ENCODE results near the gene PCDHGA10.
"Not testable (repeated sequence)": the region's sequence is repeated elsewhere in the genome, so short reads cannot be mapped to it uniquely, and the experiment has no call there.

The PCDHGA10 gene

DNA sequence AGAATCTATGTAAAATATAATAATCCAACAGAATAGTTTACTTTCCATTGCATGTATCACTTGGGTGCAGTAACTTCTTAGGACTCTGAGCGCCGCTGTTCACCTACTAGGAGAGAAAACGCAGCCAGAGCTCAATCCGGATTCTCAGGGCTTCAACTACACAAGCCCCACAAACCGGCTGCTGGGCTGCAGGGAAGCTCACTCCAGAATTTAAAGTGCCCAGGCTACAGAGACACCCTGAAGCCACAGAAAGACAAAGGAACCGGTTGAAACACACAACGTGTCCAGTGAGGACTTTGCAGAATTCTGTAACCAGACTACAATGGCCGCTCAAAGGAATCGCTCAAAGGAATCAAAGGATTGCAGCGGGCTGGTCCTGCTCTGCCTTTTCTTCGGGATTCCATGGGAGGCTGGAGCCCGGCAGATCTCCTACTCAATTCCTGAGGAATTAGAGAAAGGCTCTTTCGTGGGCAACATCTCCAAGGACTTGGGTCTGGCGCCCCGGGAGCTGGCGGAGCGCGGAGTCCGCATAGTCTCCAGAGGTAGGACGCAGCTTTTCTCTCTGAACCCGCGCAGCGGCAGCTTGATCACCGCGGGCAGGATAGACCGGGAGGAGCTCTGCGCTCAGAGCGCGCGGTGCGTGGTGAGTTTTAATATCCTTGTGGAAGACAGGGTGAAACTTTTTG is at the start of gene PCDHGA10:
Gene PCDHGA10, plus strand, starts transcription at position 134 of the 686 bp plus-strand sequence. Its CDS starts 189 bp downstream, at position 323.
- peak; percentile 1 for DNase-seq

DNA sequence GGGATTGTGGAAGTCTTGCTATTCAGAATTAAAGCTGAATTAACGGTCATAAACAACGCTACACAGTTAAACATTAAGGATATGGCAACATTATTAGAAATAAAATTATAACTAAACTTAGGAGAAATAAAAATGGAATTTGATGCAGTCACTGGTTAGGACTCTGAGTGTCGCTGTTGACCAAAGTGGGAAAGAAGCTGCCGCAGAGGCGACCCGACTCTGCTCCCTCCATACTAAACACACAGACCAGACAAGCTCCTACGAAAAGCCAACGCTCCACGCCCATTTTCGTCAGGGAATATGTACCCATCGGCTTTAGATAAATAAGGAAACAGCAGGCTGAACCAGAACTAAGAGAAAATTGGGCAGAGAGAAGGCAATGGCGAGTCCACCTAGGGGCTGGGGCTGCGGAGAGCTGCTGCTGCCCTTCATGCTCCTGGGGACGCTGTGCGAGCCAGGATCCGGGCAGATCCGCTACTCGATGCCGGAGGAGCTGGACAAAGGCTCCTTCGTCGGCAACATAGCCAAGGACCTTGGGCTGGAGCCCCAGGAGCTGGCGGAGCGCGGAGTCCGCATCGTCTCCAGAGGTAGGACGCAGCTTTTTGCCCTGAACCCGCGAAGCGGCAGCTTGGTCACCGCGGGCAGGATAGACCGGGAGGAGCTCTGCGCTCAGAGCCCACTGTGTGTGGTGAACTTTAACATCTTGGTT is 48.7 kb upstream of the PCDHGA10 start, which contains the start of gene PCDHGA5:
Gene PCDHGA5, plus strand, starts transcription at position 211 of the 709 bp plus-strand sequence. Its CDS starts 169 bp downstream, at position 380.
- no peak for DNase-seq

DNA sequence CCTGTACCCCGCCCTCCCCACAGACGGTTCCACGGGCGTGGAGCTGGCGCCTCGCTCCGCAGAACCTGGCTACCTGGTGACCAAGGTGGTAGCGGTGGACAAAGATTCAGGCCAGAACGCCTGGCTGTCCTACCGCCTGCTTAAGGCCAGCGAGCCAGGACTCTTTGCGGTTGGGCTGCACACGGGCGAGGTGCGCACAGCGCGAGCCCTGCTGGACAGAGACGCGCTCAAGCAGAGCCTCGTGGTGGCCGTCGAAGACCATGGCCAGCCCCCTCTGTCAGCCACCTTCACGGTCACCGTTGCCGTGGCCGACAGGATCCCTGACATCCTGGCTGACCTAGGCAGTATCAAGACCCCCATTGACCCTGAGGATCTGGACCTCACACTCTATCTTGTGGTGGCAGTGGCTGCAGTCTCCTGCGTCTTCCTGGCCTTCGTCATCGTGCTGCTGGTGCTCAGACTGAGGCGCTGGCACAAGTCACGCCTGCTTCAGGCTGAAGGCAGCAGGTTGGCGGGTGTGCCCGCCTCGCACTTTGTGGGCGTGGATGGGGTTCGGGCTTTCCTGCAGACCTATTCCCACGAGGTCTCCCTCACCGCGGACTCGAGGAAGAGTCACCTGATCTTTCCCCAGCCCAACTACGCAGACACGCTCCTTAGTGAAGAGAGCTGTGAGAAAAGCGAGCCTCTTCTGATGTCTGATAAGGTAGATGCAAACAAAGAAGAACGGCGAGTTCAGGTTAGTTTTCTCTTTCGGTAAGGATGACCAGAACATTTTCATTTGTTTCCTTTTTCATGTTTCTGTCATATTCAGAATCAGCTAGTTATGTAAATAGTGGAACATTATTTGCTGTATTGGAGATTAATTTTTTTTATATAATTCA is 46.5 kb upstream of the PCDHGA10 start:
- DNase-seq = no peak

DNA sequence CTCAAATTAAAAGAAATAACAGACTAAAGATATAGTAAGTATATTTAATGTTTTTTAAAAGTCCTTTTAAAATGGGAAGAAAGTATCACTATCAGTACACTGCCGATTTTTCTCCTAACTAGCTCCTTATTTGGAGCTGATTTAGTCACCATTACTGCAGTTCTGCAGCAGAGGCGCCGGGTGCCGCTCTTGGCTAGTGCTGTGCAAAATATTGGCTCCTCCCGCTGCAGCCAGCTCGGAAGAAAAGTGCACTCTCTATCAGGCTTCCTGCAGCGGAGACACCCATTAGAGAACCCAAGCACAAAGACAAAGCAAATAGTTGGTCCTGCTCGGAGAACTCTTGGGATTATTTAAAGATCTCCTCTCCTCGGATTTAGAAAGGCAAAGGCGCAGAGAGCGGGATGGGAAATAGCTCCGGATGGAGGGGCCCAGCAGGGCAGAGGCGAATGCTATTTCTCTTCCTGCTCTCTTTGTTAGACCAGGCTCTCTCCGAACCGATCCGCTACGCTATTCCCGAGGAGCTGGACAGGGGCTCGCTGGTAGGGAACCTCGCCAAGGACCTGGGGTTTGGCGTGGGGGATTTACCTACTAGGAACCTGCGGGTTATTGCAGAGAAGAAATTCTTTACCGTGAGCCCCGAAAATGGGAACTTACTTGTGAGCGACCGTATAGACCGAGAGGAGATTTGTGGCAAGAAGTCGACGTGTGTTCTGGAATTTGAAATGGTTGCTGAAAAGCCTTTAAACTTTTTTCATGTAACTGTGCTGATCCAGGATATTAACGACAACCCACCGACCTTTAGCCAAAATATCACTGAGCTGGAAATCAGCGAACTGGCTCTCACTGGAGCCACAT is 42.6 kb upstream of the PCDHGA10 start, which contains the start of gene PCDHGB3:
Gene PCDHGB3, plus strand, starts transcription at position 249 of the 855 bp plus-strand sequence. Its CDS starts 153 bp downstream, at position 402.
- no peak for DNase-seq

DNA sequence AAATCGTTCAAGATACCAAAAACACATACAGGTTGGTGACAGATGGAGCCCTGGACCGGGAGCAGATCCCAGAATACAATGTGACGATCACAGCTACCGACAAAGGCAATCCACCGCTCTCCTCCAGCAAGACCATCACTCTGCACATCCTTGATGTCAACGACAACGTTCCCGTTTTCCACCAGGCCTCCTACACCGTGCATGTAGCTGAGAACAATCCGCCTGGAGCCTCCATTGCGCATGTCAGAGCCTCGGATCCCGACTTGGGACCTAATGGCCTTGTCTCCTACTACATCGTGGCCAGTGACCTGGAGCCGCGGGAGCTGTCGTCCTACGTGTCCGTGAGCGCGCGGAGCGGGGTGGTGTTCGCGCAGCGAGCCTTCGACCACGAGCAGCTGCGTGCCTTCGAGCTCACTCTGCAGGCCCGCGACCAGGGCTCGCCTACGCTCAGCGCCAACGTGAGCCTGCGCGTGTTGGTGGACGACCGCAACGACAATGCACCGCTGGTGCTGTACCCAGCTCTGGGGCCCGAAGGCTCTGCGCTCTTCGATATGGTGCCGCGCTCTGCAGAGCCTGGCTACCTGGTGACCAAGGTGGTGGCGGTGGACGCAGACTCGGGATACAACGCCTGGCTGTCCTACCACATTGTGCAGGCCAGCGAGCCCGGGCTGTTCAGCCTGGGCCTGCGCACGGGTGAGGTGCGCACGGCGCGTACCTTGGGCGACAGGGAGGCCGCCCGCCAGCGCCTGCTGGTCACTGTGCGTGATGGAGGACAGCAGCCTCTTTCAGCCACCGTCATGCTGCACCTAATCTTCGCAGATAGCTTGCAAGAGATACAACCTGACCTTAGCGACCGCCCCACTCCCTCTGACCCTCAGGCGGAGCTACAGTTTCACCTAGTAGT is 41.0 kb upstream of the PCDHGA10 start:
- no peak for DNase-seq

DNA sequence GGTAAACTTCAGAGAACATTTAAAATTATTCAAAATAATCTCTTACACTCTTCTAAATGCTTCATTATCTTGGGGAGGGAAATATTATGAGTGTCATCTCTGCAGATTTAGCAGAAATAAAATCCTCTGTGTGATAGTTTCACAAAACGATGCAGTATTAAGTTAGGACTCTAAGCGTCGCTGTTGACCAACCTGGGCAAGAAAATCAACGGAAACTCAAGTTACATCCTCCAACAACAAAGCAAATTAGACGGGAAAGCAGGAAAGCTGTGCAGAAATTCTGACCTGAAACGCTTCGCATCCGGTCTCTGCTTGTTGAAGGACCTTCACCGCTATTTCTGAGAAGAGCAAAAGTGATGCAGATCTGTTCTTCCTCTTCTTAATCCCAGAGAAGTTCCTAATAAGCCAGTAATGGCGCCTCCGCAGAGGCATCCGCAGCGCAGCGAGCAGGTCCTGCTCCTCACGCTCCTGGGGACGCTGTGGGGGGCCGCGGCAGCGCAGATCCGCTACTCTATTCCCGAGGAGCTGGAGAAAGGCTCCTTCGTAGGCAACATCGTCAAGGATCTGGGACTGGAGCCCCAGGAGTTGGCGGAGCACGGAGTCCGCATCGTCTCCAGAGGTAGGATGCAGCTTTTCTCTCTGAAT is 39.0 kb upstream of the PCDHGA10 start, which contains the start of gene PCDHGA6:
Gene PCDHGA6, plus strand, starts transcription at position 219 of the 645 bp plus-strand sequence. Its CDS starts 193 bp downstream, at position 412.
- no peak for DNase-seq

DNA sequence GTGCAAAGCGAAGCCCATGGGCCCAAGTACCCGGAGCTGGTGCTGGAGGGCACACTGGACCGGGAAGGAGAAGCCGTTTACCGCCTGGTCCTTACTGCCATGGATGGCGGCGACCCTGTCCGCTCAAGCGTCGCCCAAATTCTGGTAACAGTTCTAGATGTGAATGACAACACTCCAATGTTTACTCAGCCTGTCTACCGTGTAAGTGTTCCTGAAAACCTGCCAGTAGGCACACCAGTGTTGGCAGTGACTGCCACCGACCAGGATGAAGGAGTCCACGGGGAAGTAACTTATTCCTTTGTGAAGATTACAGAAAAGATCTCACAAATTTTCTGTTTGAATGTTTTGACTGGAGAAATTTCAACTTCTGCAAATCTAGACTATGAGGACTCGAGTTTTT is 38.2 kb upstream of the PCDHGA10 start:
- no peak for DNase-seq

DNA sequence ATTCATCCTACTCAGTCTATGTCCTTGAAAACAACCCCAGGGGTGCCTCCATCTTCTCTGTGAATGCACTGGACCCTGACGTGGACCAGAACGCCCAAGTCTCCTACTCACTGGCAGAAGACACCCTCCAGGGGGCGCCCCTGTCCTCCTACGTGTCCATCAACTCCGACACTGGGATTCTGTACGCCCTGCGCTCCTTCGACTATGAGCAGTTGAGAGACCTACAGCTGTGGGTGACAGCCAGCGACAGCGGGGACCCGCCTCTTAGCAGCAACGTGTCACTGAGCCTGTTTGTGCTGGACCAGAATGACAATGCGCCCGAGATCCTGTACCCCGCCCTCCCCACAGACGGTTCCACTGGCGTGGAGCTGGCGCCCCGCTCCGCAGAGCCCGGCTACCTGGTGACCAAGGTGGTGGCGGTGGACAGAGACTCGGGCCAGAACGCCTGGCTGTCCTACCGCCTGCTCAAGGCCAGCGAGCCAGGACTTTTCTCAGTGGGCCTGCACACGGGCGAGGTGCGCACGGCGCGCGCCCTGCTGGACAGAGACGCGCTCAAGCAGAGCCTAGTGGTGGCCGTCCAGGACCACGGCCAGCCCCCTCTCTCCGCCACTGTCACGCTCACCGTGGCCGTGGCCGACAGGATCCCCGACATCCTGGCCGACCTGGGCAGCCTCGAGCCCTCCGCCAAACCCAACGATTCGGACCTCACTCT is 37.2 kb upstream of the PCDHGA10 start:
- not testable (repeated sequence) for DNase-seq

DNA sequence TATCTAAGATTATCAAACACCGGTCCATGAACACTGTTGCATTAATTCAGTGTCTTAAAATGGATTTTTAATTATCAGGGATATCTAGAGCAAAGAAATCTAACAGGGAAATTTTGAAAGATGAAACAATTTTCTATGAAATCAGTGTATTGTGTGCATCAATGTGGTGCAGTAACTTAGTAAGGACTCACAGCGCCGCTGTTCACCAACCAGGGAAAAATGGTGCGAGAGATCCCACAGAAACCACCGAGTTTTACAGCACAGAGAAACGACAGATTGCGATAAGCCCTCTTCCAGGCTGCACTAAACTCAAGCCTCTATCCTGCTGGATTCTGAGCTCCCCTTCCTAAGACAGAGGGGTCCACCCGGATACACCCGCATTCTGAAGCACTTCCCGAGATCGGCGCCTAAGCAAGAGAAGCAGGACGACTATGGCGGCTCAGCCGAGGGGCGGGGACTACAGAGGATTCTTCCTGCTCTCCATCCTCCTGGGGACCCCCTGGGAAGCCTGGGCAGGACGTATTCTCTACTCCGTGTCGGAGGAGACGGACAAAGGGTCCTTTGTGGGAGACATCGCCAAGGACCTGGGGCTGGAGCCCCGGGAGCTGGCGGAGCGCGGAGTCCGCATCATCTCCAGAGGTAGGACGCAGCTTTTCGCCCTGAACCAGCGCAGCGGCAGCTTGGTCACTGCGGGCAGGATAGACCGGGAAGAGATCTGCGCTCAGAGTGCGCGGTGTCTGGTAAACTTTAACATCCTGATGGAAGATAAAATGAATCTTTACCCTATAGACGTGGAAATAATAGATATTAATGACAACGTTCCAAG is 30.1 kb upstream of the PCDHGA10 start, which contains the start of gene PCDHGA7:
Gene PCDHGA7, plus strand, starts transcription at position 274 of the 826 bp plus-strand sequence. Its CDS starts 158 bp downstream, at position 432.
- no peak for DNase-seq

DNA sequence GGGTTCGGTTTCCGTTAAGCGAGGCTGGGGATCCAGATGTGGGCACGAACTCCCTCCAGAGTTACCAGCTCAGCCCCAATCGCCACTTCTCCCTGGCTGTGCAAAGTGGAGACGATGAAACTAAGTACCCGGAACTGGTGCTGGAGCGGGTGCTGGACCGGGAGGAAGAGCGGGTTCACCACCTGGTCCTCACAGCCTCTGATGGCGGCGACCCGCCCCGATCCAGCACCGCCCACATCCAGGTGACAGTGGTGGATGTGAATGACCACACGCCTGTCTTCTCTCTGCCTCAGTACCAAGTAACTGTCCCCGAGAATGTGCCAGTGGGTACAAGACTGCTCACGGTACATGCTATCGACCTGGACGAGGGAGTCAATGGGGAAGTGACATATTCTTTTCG is 29.4 kb upstream of the PCDHGA10 start:
- DNase-seq = no peak

DNA sequence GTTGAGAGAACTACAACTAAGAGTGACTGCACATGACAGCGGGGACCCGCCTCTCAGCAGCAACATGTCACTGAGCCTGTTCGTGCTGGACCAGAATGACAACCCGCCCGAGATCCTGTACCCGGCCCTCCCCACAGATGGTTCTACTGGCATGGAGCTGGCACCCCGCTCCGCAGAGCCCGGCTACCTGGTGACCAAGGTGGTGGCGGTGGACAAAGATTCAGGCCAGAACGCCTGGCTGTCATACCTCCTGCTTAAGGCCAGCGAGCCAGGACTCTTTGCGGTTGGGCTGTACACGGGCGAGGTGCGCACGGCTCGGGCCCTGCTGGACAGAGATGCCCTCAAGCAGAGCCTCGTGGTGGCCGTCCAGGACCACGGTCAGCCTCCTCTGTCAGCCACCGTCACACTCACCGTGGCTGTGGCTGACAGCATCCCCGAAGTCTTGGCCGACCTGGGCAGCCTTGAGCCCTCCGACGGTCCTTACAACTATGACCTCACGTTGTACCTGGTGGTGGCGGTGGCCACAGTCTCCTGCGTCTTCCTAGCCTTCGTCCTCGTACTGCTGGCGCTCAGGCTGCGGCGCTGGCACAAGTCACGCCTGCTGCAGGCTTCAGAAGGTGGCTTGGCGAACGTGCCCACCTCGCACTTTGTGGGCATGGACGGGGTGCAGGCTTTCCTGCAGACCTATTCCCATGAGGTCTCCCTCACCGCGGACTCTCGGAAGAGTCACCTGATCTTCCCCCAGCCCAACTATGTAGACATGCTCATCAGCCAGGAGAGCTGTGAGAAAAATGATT is 28.1 kb upstream of the PCDHGA10 start:
- DNase-seq = no peak

DNA sequence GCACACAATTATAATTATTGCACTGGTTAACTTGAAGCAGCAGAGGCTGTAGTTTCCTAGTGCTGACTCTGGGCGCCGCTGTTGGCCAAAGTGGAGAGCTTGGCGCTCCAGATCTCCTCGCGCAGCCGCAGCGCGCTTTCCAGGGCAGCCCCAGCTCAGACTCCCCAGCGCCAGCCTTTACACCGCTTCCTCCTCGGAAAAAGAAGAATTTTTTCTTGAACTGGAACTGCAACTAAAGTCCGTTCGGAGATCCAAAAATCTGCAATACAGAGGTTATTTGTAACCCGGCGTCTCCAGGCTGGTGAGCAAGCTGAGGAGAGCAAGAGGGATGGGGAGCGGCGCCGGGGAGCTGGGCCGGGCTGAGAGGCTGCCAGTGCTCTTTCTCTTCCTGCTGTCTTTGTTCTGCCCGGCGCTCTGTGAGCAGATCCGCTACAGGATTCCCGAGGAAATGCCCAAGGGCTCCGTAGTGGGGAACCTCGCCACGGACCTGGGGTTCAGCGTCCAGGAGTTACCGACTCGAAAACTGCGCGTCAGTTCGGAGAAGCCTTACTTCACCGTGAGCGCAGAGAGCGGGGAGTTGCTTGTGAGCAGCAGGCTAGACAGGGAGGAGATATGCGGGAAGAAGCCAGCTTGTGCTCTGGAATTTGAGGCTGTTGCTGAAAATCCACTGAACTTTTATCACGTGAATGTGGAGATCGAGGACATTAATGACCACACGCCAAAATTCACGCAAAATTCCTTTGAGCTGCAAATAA is 25.1 kb upstream of the PCDHGA10 start, which contains the start of gene PCDHGB4:
Gene PCDHGB4, plus strand, starts transcription at position 142 of the 755 bp plus-strand sequence. Its CDS starts 187 bp downstream, at position 329.
- not testable (repeated sequence) for DNase-seq

DNA sequence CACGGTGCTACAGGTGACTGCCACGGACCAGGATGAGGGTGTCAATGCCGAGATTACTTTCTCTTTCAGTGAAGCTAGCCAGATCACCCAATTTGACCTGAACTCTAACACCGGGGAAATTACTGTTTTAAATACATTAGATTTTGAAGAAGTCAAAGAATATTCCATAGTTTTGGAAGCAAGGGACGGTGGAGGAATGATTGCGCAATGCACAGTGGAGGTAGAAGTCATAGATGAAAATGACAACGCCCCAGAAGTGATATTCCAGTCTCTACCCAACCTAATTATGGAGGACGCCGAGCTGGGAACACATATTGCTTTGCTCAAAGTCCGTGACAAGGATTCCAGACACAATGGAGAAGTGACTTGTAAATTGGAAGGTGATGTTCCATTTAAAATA is 24.1 kb upstream of the PCDHGA10 start:
- DNase-seq = no peak

DNA sequence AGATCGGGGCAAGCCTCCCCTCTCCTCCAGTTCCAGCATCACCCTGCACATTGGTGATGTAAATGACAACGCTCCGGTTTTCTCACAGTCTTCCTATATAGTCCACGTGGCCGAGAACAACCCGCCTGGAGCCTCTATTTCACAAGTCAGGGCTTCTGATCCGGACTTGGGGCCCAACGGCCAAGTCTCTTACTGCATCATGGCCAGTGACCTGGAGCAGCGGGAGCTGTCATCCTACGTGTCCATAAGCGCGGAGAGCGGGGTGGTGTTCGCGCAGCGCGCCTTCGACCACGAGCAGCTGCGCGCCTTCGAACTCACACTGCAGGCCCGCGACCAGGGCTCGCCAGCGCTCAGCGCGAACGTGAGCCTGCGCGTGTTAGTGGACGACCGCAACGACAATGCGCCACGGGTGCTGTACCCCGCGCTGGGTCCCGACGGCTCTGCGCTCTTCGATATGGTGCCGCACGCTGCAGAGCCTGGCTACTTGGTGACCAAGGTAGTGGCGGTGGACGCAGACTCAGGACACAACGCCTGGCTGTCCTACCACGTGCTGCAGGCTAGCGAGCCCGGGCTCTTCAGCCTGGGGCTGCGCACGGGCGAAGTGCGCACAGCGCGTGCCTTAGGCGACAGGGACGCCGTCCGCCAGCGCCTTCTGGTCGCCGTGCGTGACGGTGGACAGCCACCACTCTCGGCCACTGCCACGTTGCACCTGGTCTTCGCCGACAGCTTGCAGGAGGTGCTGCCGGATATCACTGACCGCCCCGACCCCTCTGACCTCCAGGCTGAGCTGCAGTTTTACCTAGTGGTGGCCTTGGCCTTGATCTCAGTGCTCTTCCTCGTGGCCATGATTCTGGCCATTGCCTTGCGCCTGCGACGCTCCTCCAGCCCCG is 23.4 kb upstream of the PCDHGA10 start:
- DNase-seq = no peak

DNA sequence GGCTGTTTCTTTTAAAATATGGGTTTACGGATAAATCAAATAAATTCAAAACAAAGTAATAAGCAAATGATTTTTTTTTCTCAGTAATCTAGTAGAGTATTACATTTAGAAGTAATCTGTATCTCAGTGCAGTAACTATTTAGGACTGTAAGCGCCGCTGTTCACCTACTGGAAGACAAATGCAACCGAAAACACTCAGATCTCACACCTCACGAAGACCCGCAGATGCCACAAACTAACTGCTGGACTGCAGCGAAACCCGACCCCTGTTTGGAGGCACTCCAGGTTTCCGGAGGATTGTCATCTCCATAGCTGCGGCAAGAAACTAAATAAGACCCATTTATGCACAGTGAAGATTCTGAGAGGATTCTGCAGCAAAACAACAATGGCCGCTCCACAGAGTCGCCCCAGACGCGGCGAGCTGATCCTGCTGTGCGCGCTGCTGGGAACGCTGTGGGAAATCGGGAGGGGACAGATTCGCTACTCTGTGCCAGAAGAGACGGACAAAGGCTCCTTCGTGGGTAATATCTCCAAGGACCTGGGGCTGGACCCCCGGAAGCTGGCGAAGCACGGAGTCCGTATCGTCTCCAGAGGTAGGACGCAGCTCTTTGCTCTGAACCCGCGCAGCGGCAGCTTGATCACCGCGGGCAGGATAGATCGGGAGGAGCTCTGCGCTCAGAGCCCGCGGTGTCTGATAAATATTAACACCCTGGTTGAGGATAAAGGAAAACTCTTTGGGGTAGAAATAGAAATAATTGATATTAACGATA is 20.2 kb upstream of the PCDHGA10 start, which contains the start of gene PCDHGA8:
Gene PCDHGA8, plus strand, starts transcription at position 205 of the 770 bp plus-strand sequence. Its CDS starts 181 bp downstream, at position 386.
- DNase-seq = no peak

All from NCI-H345 (cell line).